GM12872 (cell line): ENCODE data around the gene TMEM181.

Experiments
- TF ChIP-seq, protein P1 (sequence below): IDR thresholded peaks from 3 replicates; pipeline ENCODE4 v1.5.1; 2011; ENCODE audit warnings: low read depth, mild to moderate bottlenecking, low read length, moderate library complexity; ENCODE audit not compliant: insufficient read depth

The TMEM181 gene

DNA sequence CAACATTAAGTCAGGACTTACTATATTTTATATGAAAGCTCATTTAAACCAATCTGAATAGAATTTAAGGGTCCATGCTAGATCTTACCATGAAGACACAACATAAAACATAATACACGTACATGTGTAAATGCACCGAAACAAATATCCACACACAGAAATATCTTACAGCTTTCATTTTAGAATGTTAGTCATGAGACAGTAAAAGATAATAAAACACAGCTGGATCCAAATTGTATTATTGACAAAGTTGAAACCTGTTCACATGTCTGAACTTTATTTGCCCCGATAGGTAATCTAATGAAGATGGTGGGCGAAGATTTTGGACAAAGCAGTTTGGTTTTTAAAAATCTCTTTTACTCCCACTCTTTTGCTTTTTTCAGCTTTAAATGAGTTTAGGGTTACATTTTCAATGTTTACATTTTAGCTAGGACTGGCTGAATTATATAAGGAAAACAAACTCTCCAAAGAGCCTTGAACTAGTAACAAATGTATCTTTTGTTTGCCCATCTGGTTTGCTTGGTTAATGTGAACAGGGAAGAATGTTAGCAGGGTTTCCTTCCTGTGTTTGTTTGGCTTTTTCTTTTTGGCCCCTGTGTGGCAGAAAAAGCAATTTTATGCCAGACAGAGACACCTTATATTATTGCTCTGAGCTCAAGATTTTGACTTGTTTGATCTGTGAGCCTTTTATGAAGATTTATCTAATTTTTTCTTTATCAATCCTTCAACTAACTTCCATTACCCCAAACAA, 5.1 kb upstream of the TMEM181 start:
- TF ChIP-seq, protein P1, sequence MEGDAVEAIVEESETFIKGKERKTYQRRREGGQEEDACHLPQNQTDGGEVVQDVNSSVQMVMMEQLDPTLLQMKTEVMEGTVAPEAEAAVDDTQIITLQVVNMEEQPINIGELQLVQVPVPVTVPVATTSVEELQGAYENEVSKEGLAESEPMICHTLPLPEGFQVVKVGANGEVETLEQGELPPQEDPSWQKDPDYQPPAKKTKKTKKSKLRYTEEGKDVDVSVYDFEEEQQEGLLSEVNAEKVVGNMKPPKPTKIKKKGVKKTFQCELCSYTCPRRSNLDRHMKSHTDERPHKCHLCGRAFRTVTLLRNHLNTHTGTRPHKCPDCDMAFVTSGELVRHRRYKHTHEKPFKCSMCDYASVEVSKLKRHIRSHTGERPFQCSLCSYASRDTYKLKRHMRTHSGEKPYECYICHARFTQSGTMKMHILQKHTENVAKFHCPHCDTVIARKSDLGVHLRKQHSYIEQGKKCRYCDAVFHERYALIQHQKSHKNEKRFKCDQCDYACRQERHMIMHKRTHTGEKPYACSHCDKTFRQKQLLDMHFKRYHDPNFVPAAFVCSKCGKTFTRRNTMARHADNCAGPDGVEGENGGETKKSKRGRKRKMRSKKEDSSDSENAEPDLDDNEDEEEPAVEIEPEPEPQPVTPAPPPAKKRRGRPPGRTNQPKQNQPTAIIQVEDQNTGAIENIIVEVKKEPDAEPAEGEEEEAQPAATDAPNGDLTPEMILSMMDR, result no peak

GRCh38 chr6:158556113-158556512, 3.8 kb upstream of the TMEM181 start:
- TF ChIP-seq, protein P1, result no peak

GRCh38 chr6:158557927-158558326, 2.0 kb upstream of the TMEM181 start:
- TF ChIP-seq, protein P1, result no peak

- TF ChIP-seq, protein P1, result no peak
These were observed 1.2 kb upstream of the TMEM181 start for GRCh38 chr6:158558415-158559306.

GRCh38 chr6:158559338-158559894, 475 bp upstream of the TMEM181 start:
- TF ChIP-seq, protein P1, result no peak

- TF ChIP-seq, protein P1, result no peak
These were observed 987 bp downstream of the TMEM181 start for GRCh38 chr6:158560836-158561320.

- TF ChIP-seq, protein P1, result no peak
These were observed 1.5 kb downstream of the TMEM181 start for GRCh38 chr6:158561321-158561884.
